Measurements from ENCODE around the gene TMEM106C.

TMEM106C gene

GRCh38 chr12:47995981-47996401 lies 32.6 kb downstream of the TMEM106C start:
- no peak for DNase-seq (ENCODE audit: low read depth in 2 of 2)

DNA sequence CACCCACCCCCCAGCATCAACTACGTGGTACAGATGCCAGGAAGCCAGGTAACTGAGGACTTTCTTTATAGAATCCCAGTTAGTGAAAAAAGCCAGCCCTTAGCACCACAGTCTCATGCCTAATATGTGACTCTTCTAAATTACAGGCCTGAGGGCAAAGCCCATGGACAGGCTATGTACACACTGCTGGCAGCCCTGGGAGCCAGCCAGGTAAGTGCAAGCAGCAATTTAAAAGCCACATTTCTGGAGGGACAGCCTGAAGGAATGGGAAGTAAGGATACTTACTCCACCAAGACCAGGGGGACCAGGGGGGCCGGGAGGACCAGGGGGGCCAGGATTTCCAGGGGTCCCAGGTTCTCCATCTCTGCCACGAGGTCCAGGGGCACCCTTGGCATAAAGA lies 33.9 kb downstream of the TMEM106C start:
- no peak for DNase-seq (ENCODE audit: low read depth in 2 of 2)

GRCh38 chr12:47999816-48000215 lies 36.4 kb downstream of the TMEM106C start:
- DNase-seq (ENCODE audit: low read depth in 2 of 2): no peak

DNA sequence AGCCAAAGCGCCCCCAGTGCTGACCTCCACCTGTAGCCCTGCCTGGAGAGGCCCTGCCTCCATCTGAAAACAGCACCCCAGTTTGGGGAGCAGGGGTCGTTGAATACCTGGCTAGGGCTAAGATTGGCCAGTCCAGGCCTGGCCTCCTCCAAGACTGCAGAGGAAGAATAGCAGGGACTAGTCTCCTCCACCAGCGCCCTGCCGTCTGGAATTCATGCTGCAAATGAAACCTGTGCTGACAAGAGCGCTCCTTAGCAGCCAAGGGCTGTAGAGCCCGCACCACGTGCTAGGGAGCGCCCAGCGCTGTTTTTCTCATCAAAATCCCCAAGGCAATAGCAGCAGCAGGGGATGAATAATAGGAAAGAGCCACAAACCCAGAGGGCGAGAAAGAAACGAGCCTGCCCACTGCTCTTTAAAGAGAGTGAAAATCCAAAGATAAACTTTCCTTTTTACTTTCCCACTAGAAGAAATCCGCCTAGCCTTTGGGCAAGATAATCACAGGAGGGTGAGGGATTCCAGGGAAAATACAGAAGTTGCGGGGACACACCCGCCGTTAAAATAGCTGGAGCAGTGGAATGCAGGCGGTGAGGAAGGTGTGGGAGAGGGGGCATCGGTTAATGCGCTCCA lies 37.6 kb downstream of the TMEM106C start:
- no peak for DNase-seq (ENCODE audit: low read depth in 2 of 2)

DNA sequence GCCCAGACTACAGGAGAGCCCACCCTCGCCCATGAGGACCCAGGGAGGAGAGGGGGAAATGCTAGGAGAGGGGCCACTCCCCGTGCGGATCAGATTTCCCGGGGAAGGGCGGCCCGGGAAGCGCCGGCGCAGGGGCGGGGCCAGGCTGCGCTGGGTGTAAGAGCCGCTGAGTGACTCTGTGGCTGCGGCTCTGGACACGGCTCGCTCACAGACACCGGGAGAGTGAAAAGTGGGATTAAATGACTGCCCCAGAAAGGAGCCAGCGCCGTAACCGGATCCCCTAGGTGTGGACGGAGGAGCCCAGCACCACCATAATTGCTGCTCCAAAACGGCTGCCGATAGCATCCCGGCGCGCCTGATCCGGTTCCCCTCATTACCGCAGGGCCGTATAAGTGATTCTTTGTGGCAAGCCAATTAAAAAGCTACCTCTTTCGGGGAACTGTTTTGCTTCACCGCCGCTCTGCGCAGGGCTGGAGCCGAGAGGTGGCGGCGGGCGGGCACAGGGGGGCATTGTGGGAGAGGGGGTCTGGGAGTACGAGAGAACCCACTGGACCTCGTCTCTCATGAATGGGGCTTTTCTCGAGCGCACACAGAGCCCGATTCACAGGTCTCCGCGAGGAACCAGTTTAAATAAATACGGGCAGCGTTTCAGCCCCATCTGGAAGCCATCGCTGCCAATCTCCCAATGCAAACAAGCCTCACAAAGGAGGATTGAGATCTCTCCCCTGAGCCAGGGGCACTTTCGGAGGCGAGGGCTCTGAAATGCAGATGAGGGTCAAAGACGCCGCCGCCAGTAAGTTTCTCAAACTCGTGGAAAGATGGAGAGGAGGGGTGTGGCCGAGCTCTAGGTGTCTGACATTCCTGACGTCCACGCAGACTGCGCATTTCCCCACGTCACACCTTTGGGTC lies 38.4 kb downstream of the TMEM106C start:
- DNase-seq (ENCODE audit: low read depth in 2 of 2): no peak

- no peak for DNase-seq (ENCODE audit: low read depth in 2 of 2)
These were observed 39.0 kb downstream of the TMEM106C start for GRCh38 chr12:48002414-48002730.

DNA sequence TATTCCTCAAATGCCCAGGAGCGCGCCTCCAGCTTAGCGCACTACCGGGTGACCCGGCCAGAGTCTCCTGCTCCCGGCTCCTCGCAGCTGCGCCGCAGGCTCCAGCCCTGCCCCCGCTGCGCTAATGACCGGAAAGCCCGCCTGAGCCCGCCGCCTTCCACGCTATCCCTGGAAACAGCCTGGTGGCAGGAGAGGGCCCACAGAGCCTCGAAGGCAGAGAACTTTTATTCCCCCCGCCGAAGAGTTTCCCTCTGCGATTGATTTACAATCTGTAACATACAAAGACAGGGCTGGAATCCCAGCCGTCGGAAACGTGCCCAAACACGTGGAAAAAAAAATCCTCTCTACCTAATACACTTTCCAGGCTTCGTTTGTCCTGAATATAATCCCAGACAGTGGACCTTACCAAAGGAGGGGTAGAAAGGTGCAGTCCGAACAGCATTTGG lies 39.4 kb downstream of the TMEM106C start:
- no peak for DNase-seq (ENCODE audit: low read depth in 2 of 2)

GRCh38 chr12:48003226-48004052 lies 40.0 kb downstream of the TMEM106C start:
- no peak for DNase-seq (ENCODE audit: low read depth in 2 of 2)

- DNase-seq (ENCODE audit: low read depth in 2 of 2): no peak
These were observed 40.9 kb downstream of the TMEM106C start, which contains the start of gene COL2A1 for GRCh38 chr12:48004053-48004941. Gene COL2A1, minus strand, starts transcription at chr12:48004476. Its CDS starts 155 bp downstream, at chr12:48004321.

DNA sequence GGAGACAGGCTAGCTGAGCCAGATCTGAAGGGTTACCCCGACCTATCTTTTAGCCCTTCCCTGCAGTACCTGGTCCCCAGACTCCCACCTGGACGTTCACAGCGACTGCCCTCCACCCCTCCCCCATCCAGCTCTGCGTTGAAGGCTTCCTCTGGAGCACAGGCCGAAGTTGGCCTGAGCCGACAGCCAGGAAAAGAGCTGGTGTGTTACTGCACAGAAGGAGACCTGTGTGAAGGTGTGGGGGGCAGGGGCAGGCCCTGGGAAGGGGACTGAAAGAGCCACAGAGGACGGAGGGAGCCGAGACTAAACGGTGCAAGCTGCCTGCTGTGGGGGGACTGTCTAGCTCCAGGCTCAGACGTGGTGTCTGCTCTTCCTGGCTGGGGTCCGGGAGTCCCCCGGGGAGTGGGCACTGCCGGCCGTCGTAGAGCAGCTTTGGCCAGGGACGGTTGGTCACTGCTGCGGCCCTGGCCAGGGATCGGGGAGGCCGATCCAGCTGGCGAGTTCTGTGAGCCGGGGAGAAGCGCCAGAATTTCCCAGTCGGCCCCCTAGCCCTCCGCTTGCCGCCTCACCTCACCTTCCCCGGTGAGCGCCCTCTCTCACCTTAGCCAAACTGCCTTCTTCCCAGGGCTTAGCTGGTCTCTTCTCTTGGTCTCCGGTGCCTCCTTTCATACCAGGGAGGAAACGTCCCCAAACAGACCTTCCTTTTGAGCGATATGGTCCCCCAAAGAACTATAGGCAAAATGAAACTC lies 41.8 kb downstream of the TMEM106C start:
- no peak for DNase-seq (ENCODE audit: low read depth in 2 of 2)

- DNase-seq (ENCODE audit: low read depth in 2 of 2): no peak
These were observed 42.3 kb downstream of the TMEM106C start for GRCh38 chr12:48005750-48006021.

DNA sequence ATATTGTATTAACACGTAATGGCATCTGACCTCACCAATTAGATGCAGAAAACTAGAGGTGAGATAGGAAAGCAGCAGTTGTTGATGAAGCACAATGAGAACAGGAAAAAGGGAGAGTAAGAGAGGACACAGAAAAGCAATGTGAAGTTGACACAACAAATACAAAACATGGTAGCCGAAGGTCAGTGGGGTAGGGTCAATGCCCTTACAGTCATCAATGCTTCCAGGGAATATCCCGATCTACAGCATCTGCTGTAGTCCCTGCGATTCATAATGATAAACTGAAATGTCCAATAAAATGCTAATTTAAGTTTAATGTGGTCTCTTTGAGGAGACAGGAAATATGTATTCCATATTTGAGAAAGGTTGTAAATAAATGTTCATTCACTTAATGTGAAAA lies 43.8 kb downstream of the TMEM106C start:
- no peak for DNase-seq (ENCODE audit: low read depth in 2 of 2)

- no peak for DNase-seq (ENCODE audit: low read depth in 2 of 2)
These were observed 45.0 kb downstream of the TMEM106C start for GRCh38 chr12:48008349-48008748.

- DNase-seq (ENCODE audit: low read depth in 2 of 2): no peak
These were observed 45.6 kb downstream of the TMEM106C start for GRCh38 chr12:48008950-48009349.

DNA sequence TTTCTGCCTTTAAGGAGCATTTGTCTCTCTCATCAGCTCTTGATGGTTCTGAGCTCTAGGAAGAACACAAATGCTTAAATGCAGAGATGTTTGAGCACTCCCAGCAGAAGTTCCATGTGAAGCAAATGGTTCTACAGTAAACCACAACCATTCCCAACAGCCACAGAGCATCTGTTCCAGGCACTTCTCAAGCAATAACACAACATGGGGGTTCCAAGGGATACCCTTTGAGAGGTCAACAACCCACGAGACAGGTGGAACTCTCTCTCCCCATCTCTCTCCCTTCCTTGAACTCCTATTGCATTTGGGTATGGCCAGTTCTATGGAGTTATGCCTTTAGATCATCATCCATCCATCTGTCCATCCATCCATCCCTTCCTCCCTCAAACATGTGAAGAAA lies 46.1 kb downstream of the TMEM106C start:
- DNase-seq (ENCODE audit: low read depth in 2 of 2): no peak

GRCh38 chr12:48010366-48010970 lies 47.1 kb downstream of the TMEM106C start:
- DNase-seq (ENCODE audit: low read depth in 2 of 2): no peak

- DNase-seq (ENCODE audit: low read depth in 2 of 2): no peak
These were observed 48.7 kb downstream of the TMEM106C start for GRCh38 chr12:48012070-48012469.

GRCh38 chr12:48013287-48013686 lies 49.9 kb downstream of the TMEM106C start:
- no peak for DNase-seq (ENCODE audit: low read depth in 2 of 2)

- no peak for DNase-seq (ENCODE audit: low read depth in 2 of 2)
These were observed 51.7 kb downstream of the TMEM106C start for GRCh38 chr12:48015129-48015528.

GRCh38 chr12:48015954-48016353 lies 52.6 kb downstream of the TMEM106C start:
- no peak for DNase-seq (ENCODE audit: low read depth in 2 of 2)
